ENCODE data around the gene FNDC1.

DNA sequence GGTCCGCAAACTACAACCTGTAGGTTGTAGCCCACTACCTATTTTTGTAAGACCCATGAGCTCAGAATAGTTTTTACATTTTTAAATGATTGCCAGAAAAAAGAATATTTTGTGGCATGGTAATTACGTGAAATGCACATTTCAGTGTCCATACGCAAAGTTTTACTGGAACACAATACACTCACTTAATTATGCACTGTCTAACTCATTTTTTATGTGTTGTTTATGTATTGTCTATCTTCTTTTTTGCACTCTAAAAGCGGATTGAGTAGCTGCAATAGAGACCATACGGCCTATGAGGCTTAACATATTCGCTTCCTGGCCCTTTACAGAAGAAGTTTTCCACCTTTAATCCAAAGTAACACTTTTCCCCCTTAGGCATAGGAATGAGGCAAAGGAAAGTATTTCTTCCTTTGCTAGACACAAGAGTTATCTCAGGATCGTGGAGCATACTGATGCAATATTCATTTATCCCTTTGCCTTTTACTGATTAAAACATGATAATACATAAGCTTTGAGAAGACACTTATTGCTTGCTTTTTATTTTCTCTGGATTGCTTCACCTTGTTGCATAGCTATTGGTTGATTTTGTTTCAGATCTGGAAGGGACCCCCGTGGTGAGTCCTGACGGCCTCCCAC, 69.8 kb downstream of the FNDC1 start:
- TF ChIP-seq, protein P1, sequence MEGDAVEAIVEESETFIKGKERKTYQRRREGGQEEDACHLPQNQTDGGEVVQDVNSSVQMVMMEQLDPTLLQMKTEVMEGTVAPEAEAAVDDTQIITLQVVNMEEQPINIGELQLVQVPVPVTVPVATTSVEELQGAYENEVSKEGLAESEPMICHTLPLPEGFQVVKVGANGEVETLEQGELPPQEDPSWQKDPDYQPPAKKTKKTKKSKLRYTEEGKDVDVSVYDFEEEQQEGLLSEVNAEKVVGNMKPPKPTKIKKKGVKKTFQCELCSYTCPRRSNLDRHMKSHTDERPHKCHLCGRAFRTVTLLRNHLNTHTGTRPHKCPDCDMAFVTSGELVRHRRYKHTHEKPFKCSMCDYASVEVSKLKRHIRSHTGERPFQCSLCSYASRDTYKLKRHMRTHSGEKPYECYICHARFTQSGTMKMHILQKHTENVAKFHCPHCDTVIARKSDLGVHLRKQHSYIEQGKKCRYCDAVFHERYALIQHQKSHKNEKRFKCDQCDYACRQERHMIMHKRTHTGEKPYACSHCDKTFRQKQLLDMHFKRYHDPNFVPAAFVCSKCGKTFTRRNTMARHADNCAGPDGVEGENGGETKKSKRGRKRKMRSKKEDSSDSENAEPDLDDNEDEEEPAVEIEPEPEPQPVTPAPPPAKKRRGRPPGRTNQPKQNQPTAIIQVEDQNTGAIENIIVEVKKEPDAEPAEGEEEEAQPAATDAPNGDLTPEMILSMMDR (IDR thresholded peaks at IDR 0.05) = no peak
- TF ChIP-seq POLR2A (IDR thresholded peaks at IDR 0.05) = no peak
